ENCODE measurements around the gene SKOR1.
A peak's percentile ranks its signal among the peaks of the same experiment; 100 is the strongest.

The SKOR1 gene

GRCh38 chr15:67818464-67818863 lies 6.8 kb upstream of the SKOR1 start:
- in situ Hi-C loops (cut with MboI; ENCODE audit: low sequenced_read_pairs) = no loop called here
- no peak for DNase-seq (ENCODE audit: low spot score in 2 of 2)
- no peak overlapping the region for H3K4me3 ChIP-seq
- no peaks in the 10 kb centered on the region for H3K36me3 ChIP-seq (replicated peaks)
- no peaks in the 10 kb centered on the region for H3K9me3 ChIP-seq
- H3K4me1 ChIP-seq = no peaks in the 10 kb centered on the region
- H3K27me3 ChIP-seq (ENCODE audit: low read depth) = peaks cover 52% of the 10 kb centered on the region

GRCh38 chr15:67819636-67820035 lies 5.7 kb upstream of the SKOR1 start:
- H3K27me3 ChIP-seq (ENCODE audit: low read depth) = peaks cover 63% of the 10 kb centered on the region
- no peak overlapping the region for H3K4me3 ChIP-seq
- H3K9me3 ChIP-seq = no peaks in the 10 kb centered on the region
- DNase-seq (ENCODE audit: low spot score in 2 of 2) = no peak
- H3K36me3 ChIP-seq (replicated peaks) = no peaks in the 10 kb centered on the region
- in situ Hi-C loops (cut with MboI; ENCODE audit: low sequenced_read_pairs) = no loop called here
- no peaks in the 10 kb centered on the region for H3K4me1 ChIP-seq

DNA sequence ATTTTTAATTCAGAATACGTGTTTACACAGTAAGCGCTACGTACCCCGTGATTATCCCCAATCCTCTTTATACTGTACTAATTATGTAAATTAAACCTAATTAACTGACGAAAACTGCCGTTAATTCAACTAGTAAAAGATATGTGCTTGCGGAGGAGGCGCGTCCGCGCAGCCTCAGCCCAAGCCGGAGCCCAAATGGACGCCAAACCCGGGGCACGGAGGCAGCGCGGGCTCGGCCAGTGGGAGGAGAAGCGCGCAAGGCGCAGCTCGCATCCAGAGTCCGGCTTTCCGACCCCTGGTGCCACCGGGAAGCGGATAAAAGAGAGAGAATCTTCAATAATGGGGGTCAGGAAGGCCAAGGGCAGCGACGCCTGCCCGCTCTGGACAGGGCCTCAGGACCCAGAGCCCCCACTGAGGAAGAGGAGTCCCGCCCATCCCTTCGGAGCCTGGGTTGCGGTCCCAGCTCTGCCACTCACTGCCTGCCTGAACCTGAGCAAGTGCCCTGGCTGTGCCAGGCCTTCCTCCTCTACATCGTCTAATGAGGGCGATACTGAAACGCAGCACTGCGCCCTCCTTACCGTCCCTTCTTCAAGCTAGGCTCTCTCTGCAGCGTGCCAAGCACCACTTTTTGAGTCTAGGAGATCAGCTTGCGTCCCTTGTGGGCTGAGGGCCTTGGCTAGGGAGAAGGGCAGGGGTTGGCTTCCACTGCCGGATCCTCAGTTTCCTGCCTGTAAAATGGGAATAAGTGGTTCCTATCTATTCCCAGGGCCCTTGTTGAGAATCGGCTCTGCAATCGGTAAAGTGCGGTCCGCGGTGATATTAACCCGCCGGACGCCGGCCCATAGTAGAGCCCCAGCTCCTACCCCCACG lies 5.0 kb upstream of the SKOR1 start:
- H3K4me3 ChIP-seq = no peak overlapping the region
- H3K36me3 ChIP-seq (replicated peaks) = no peaks in the 10 kb centered on the region
- H3K4me1 ChIP-seq = no peaks in the 10 kb centered on the region
- H3K27me3 ChIP-seq (ENCODE audit: low read depth) = peaks cover 69% of the 10 kb centered on the region
- no peaks in the 10 kb centered on the region for H3K9me3 ChIP-seq
- DNase-seq (ENCODE audit: low spot score in 2 of 2) = no peak
- in situ Hi-C loops (cut with MboI; ENCODE audit: low sequenced_read_pairs) = no loop called here

- peak in 1 of 2 experiments; percentile 84 for DNase-seq (ENCODE audit: low spot score in 2 of 2)
- Histone ChIP-seq H3K4me3 (no peak overlapping the region), H3K36me3 (replicated peaks) (no peaks in the 10 kb centered on the region), H3K4me1 (no peaks in the 10 kb centered on the region), H3K9me3 (no peaks in the 10 kb centered on the region), H3K27me3 (ENCODE audit: low read depth) (peaks cover 75% of the 10 kb centered on the region)
- in situ Hi-C loops (cut with MboI; ENCODE audit: low sequenced_read_pairs) = no loop called here
Observed at GRCh38 chr15:67820992-67821783, 4.1 kb upstream of the SKOR1 start.

DNA sequence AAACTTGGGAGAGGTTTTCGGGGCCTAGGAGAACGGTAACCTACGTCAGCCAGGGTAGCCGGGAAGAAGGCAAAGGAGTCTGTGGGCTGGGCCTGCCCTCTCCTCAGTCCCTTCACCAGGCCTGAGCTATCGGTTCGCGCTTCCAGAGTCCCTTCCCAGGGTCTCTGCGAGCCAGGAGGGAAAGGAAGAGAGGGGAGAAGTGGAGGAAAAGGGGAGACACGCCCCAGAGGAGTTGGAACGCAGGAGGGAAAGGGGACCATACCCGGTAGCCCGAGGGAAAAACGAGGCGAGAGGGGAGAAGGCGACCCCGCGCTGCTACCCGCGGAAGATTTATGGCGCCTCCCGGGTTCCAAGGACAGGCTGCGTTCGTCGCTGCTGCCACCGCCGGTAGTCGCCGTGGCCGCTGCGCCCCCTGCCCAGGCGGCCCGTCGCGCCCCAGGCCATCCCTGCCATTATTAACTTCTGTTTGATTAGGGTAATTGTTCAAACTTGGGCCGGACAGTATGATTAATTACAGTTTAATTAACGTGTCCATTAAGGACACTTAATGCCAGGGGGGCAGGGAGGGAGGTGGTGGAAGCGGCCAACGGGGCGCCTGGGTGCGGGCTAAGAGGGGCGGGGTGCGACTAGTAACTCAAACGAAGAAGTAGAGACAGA lies 3.4 kb upstream of the SKOR1 start:
- in situ Hi-C loops (cut with MboI; ENCODE audit: low sequenced_read_pairs) = no loop called here
- Histone ChIP-seq H3K4me1 (no peaks in the 10 kb centered on the region), H3K9me3 (no peaks in the 10 kb centered on the region), H3K4me3 (no peak overlapping the region), H3K27me3 (ENCODE audit: low read depth) (peaks cover 75% of the 10 kb centered on the region), H3K36me3 (replicated peaks) (no peaks in the 10 kb centered on the region)
- no peak for DNase-seq (ENCODE audit: low spot score in 2 of 2)

GRCh38 chr15:67822537-67823313 lies 2.6 kb upstream of the SKOR1 start:
- Histone ChIP-seq H3K9me3 (no peaks in the 10 kb centered on the region), H3K4me1 (no peaks in the 10 kb centered on the region), H3K27me3 (ENCODE audit: low read depth) (peaks cover 75% of the 10 kb centered on the region), H3K36me3 (replicated peaks) (no peaks in the 10 kb centered on the region), H3K4me3 (no peak overlapping the region)
- in situ Hi-C loops (cut with MboI; ENCODE audit: low sequenced_read_pairs) = no loop called here
- DNase-seq (ENCODE audit: low spot score in 2 of 2) = no peak

- in situ Hi-C loops (cut with MboI; ENCODE audit: low sequenced_read_pairs) = no loop called here
- Histone ChIP-seq H3K4me3 (no peak overlapping the region; the same call in 1 of the 2 replicates), H3K36me3 (replicated peaks) (no peaks in the 10 kb centered on the region), H3K27me3 (ENCODE audit: low read depth) (peaks cover 69% of the 10 kb centered on the region), H3K4me1 (no peaks in the 10 kb centered on the region), H3K9me3 (peaks cover 3% of the 10 kb centered on the region; the same call in 1 of the 2 replicates)
- peak in 1 of 2 experiments; percentile 41 for DNase-seq (ENCODE audit: low spot score in 2 of 2)
Observed at GRCh38 chr15:67823314-67824196, 1.8 kb upstream of the SKOR1 start.

DNA sequence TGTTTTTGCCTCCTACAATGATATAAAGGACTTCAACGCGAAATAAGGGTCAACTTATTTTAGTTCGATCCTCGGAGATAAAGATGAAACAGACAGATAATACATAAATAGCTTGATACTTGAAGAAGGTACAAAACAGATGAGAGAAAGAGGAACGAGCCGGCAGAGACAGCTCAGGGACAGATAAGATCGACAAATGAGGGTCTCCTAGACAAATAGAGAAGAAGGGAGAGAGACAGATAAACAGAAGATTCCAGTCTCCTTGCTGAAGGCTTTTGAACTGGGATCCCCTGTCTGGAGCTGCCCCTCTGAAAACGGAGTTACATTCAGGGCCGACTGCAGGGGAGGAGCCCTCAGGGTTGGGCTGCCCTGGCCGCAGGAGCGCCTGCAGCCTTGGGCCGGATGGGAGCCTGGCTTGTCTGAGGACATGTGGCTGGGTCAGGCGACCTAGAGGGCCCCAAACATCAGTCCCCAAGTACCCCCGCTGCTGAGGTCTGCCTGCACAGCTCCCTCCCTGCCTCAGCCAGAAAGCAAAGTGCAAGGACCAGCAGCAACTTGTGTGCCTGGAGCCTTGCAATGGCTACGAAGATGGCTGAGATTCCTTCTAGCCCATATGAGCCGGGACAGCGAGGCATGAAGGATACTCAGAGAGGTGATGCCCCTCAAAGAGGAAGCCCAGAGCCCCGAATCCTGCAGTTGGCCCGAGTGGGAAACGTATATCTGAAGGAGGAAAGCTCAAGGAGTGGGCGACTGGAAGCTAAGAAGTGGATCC lies 926 bp upstream of the SKOR1 start:
- Histone ChIP-seq H3K27me3 (ENCODE audit: low read depth) (peaks cover 64% of the 10 kb centered on the region), H3K4me3 (no peak overlapping the region), H3K4me1 (no peaks in the 10 kb centered on the region), H3K36me3 (replicated peaks) (no peaks in the 10 kb centered on the region), H3K9me3 (peaks cover 6% of the 10 kb centered on the region; the same call in 1 of the 2 replicates)
- in situ Hi-C loops (cut with MboI; ENCODE audit: low sequenced_read_pairs) = no loop called here
- DNase-seq (ENCODE audit: low spot score in 2 of 2) = no peak

- DNase-seq (ENCODE audit: low spot score in 2 of 2) = no peak
- Histone ChIP-seq H3K4me1 (no peaks in the 10 kb centered on the region), H3K27me3 (ENCODE audit: low read depth) (peaks cover 47% of the 10 kb centered on the region), H3K9me3 (peaks cover 6% of the 10 kb centered on the region; the same call in 1 of the 2 replicates), H3K4me3 (no peak overlapping the region), H3K36me3 (replicated peaks) (no peaks in the 10 kb centered on the region)
- in situ Hi-C loops (cut with MboI; ENCODE audit: low sequenced_read_pairs) = no loop called here
Observed at GRCh38 chr15:67825881-67826716, 790 bp downstream of the SKOR1 start.

- Histone ChIP-seq H3K4me3 (no peak overlapping the region), H3K9me3 (peaks cover 6% of the 10 kb centered on the region; the same call in 1 of the 2 replicates), H3K36me3 (replicated peaks) (no peaks in the 10 kb centered on the region), H3K27me3 (ENCODE audit: low read depth) (peaks cover 39% of the 10 kb centered on the region), H3K4me1 (no peaks in the 10 kb centered on the region)
- in situ Hi-C loops (cut with MboI; ENCODE audit: low sequenced_read_pairs) = no loop called here
- DNase-seq (ENCODE audit: low spot score in 2 of 2) = no peak
Observed at GRCh38 chr15:67826717-67827561, 1.6 kb downstream of the SKOR1 start.

Measured in HAP-1 (cell line).